Type B pancreatic cell (in vitro differentiated cells): Measurements from ENCODE around the gene RPS6KA6. TPM values are rescaled to one million over a fixed set of nuclear protein-coding genes. Genes with fewer than 3 reads are reported as not detected.

Source experiments
- DNase-seq: peaks from one replicate; pipeline ENCODE4 v3.0.0; 2021; ENCODE audit warnings: mixed read lengths; ENCODE audit not compliant: unreplicated experiment; ENCODE audit errors: extremely low spot score
- H3K27ac Mint-ChIP-seq: 2 replicates; pipeline ENCODE4 v1.8.0; 2021; ENCODE audit warnings: mild to moderate bottlenecking, mixed read lengths
- H3K27me3 Mint-ChIP-seq: 2 replicates; pipeline ENCODE4 v1.8.0; 2021; ENCODE audit warnings: mixed read lengths
- H3K36me3 Mint-ChIP-seq: 2 replicates; pipeline ENCODE4 v1.8.0; 2021; ENCODE audit warnings: mixed read lengths
- H3K4me1 Mint-ChIP-seq: one replicate; pipeline ENCODE4 v1.8.0; 2021; ENCODE audit warnings: mixed read lengths; ENCODE audit not compliant: unreplicated experiment
- H3K4me3 Mint-ChIP-seq: 2 replicates; pipeline ENCODE4 v1.8.0; 2021; ENCODE audit warnings: mild to moderate bottlenecking, mixed read lengths
- H3K9me3 Mint-ChIP-seq: 2 replicates; pipeline ENCODE4 v1.8.0; 2021; ENCODE audit warnings: mixed read lengths
- total RNA-seq: library from RNA; stranded (reverse); gene quantifications from 2 replicates; pipeline ENCODE4 v1.2.1, GENCODE V29; 2021; ENCODE audit warnings: low replicate concordance
- TF ChIP-seq, protein P1 (sequence below): fragments of 200-600 bp; sonication (generic); conservative IDR thresholded peaks from 2 replicates; pipeline ENCODE4 v1.5.0; 2021; ENCODE audit warnings: antibody characterized with exemption, mild to moderate bottlenecking

The RPS6KA6 gene
- total RNA-seq, 1 donor from 2014 or later = 13.4 TPM

DNA sequence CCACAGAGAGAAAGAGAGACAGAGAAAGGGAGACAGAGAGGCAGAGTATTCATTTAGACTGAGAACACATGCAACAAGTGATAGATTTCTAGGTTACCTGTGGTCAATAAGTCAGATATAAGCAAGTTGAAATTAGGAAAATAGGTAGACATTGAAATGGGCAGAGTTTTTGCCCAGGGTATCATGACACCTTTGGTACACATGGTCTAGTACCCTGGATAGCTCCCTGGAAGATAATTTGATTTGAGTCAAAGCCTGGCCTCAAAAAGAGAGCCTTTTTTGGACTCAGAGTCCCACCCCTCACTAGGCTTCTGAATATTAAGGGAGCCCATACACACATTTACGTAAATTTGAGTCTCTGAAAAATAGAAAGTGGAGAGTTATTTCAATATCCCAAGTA lies 4.0 kb upstream of the RPS6KA6 start:
- Mint-ChIP-seq H3K27ac (no peak overlapping the region), H3K36me3 (no peaks in the 10 kb centered on the region), H3K4me3 (no peak overlapping the region), H3K4me1 (no peaks in the 10 kb centered on the region), H3K9me3 (no peaks in the 10 kb centered on the region), H3K27me3 (no peaks in the 10 kb centered on the region)
- TF ChIP-seq, protein P1, sequence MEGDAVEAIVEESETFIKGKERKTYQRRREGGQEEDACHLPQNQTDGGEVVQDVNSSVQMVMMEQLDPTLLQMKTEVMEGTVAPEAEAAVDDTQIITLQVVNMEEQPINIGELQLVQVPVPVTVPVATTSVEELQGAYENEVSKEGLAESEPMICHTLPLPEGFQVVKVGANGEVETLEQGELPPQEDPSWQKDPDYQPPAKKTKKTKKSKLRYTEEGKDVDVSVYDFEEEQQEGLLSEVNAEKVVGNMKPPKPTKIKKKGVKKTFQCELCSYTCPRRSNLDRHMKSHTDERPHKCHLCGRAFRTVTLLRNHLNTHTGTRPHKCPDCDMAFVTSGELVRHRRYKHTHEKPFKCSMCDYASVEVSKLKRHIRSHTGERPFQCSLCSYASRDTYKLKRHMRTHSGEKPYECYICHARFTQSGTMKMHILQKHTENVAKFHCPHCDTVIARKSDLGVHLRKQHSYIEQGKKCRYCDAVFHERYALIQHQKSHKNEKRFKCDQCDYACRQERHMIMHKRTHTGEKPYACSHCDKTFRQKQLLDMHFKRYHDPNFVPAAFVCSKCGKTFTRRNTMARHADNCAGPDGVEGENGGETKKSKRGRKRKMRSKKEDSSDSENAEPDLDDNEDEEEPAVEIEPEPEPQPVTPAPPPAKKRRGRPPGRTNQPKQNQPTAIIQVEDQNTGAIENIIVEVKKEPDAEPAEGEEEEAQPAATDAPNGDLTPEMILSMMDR = no peak
- DNase-seq = no peak

DNA sequence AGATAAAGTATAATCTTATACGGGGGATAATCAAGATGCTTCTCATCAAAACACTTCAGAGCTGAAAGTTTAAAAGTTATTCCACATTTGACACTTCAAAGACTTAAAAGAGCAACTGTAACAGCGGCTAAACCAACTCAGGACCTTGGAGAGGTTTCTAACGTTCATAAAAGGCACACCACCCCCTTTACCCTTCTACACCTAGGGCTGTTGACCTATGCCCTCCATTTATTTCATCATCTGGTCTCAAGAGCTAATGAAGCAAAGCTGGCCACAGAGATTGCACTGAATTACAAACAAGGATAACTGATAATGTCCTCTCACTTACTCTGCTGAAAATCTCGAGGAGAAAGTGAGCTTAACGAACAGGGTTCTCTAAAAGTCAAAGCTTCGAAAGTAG lies 1.1 kb upstream of the RPS6KA6 start:
- DNase-seq = no peak
- Mint-ChIP-seq H3K36me3 (no peaks in the 10 kb centered on the region), H3K27me3 (no peaks in the 10 kb centered on the region), H3K4me1 (no peaks in the 10 kb centered on the region), H3K9me3 (no peaks in the 10 kb centered on the region), H3K4me3 (peak overlapping the region; percentile 93), H3K27ac (no peak overlapping the region)
- TF ChIP-seq, protein P1 = no peak

DNA sequence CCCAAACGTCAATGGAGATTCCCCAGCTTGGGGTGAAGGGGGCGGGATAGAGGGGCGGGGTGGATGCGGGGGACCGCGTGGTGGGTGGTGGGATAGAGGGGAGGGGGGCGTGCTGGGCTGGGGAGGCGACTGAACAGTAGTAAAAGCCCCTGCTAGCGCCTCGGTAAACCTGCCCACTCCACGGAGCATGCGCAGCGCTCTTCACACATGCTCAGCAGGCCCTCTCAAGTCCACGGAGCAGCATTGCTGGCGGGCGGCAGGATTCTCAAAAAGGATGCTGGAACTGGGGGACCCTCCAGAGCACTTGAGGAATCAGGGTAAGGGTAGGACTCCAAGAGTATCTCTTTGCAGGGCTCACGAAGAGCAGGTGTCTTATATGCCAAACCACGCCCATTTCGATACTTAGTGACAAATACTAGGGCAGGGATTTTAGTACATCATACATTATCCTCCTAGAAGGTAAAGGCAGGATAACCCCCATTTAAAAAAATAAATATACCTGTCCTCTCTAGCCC lies 378 bp upstream of the RPS6KA6 start:
- H3K27me3 Mint-ChIP-seq = no peaks in the 10 kb centered on the region
- no peaks in the 10 kb centered on the region for H3K36me3 Mint-ChIP-seq
- no peaks in the 10 kb centered on the region for H3K9me3 Mint-ChIP-seq
- TF ChIP-seq, protein P1 = no peak
- DNase-seq = peak; percentile 66
- no peaks in the 10 kb centered on the region for H3K4me1 Mint-ChIP-seq
- H3K4me3 Mint-ChIP-seq = peak overlapping the region; percentile 93
- no peak overlapping the region for H3K27ac Mint-ChIP-seq

DNA sequence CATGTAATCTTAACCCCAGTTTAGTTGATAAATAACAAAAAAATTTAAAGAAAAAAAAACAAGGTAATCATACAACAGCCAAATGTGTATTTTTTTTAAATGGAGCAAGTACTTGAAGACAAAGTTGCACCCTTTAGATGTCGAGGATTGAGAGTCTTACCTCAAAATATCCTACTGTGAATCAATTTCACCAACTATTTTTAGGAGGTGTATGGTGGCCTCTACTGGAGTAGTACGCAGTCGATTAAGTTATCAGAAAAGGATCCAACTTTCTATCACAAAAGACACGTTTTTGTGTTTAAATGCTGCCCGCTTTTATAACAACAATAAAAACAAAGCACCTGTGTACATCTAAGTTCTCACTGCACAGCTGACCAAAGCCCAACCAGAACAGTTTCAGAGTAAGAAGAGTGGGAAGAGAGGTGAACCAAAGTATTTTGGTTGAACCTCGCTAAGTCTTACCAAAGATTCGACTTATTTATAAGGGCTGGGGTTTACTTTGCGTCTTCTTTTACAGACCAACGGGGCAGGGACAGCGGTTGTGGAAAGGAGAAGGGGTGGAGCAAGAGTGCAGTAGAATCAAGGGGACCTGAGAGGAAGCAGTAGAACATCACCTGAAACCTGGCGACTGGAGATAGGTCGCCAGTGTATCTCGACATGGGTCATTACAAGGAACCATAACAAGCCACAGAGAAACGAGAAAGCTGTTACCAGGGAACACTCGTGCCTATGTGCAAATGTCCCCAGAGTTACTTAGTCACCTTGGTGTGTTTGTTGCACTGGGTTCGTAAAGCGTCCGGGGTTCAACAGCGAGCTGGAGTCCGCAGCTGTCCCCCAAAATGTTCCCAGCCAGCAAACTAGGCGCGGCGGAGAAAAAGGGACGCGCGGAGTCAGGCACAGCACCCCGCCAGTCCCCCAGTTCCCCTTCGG lies 1.1 kb downstream of the RPS6KA6 start:
- no peaks in the 10 kb centered on the region for H3K27me3 Mint-ChIP-seq
- no peaks in the 10 kb centered on the region for H3K4me1 Mint-ChIP-seq
- peak overlapping the region; percentile 70 for H3K27ac Mint-ChIP-seq
- H3K4me3 Mint-ChIP-seq = peak overlapping the region; percentile 93
- no peaks in the 10 kb centered on the region for H3K36me3 Mint-ChIP-seq
- DNase-seq = no peak
- H3K9me3 Mint-ChIP-seq = no peaks in the 10 kb centered on the region
- TF ChIP-seq, protein P1 = no peak

DNA sequence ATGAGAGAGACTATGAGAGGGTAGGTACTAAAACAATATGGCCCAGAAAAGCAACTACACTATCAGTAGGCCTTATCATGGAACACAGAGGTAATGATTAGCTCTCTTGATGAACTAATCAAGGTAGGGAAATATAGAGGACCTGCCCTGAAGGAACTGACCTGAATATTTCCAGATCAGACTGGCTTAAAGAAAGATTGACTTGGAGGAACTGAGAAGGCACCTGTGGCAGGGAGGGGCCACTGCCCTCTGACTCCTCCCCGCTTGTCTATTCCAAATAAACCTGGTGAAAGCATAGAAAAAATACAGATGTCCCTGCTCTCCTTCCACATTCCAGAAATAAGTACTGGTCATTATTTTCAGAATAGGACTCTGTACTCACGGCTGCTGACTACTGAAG lies 5.5 kb downstream of the RPS6KA6 start:
- Mint-ChIP-seq H3K4me1 (no peaks in the 10 kb centered on the region), H3K27me3 (no peaks in the 10 kb centered on the region), H3K9me3 (no peaks in the 10 kb centered on the region), H3K27ac (no peak overlapping the region), H3K36me3 (no peaks in the 10 kb centered on the region), H3K4me3 (no peak overlapping the region)
- TF ChIP-seq, protein P1 = no peak
- no peak for DNase-seq
